Stimulated activated naive B cell treated with anti-CD40 and anti-IgM and Interleukin-4, amounts not matched to agents 10 μg/mL and 1 μg/mL and 100 μg/mL, for 72 hours (primary cell): ENCODE measurements around the gene NYAP1.
"Not testable (repeated sequence)": the region's sequence is repeated elsewhere in the genome, so short reads cannot be mapped to it uniquely, and the experiment has no call there.

Experiments
- ATAC-seq, 2 donors: fragments of 150-1000 bp; cut with Tn5 transposase; replicated peaks; 2 replicates each; pipeline ENCODE4 v1.10.0; 2021; ENCODE audit warnings: moderate library complexity in 1 of 2
- DNase-seq: peaks from one replicate; pipeline ENCODE4 v3.0.0; 2021
- H3K27ac Mint-ChIP-seq: one replicate; pipeline ENCODE4 v1.8.0; 2022; ENCODE audit warnings: mild to moderate bottlenecking, mixed read lengths
- H3K27me3 Mint-ChIP-seq, 2 donors: one replicate each; pipeline ENCODE4 v1.8.0; 2022; ENCODE audit warnings: mixed read lengths in 2 of 2
- H3K36me3 Mint-ChIP-seq, 2 donors: one replicate each; pipeline ENCODE4 v1.8.0; 2022; ENCODE audit warnings: mixed read lengths in 2 of 2, mild to moderate bottlenecking in 1 of 2
- H3K4me1 Mint-ChIP-seq, 2 donors: one replicate each; pipeline ENCODE4 v1.8.0; 2022; ENCODE audit warnings: mixed read lengths in 2 of 2, mild to moderate bottlenecking in 1 of 2
- H3K4me3 Mint-ChIP-seq, 2 donors: one replicate each; pipeline ENCODE4 v1.8.0; 2022; ENCODE audit warnings: mild to moderate bottlenecking in 2 of 2, mixed read lengths in 2 of 2, moderate library complexity in 1 of 2
- H3K9me3 Mint-ChIP-seq, 2 donors: one replicate each; pipeline ENCODE4 v1.8.0; 2022; ENCODE audit warnings: mixed read lengths in 2 of 2, mild to moderate bottlenecking in 1 of 2

Gene NYAP1

DNA sequence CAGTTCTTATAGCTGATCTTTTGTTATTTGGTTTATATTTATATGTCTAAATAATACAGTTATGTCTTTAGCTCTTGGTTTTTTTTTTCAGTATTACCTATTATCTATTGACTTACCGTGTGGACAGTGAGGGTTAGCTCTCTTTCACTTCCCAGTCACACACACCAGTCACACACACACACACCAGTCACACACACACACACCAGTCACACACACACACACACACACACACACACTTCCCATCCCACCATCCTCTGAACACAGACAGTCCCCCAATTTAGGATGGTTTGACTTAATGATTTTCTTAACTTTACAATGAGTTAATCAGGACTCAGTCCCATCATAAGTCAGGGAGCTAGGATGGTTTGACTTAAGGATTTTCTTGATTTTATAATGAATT is 36.4 kb downstream of the NYAP1 start:
- Mint-ChIP-seq H3K4me3 (no peak overlapping the region), H3K27ac (no peak overlapping the region), H3K36me3 (no peaks in the 10 kb centered on the region), H3K4me1 (peaks cover 3 to 7% of the 10 kb centered on the region in 2 donors), H3K27me3 (peaks cover 2 to 5% of the 10 kb centered on the region in 2 donors), H3K9me3 (no peaks in the 10 kb centered on the region)
- no peak for ATAC-seq
- DNase-seq: no peak

DNA sequence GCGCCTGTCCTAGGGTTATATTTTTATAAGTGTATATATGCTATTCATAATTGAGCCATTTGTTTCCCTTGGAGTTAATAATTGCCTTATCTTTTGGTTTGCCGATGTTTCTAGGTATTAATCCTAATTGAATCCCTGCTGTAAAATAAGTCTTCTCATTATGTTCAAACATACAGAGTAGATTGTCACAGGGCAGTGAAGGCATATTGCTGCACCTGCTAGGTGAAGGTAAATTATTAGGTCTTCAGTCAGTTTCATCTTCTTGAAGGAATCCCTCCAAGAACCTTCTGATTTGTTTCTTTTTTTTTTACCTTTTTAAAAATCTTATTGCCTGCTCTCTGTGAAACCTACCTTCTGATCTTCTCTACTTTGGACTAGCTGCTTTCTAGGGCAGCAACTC is 37.3 kb downstream of the NYAP1 start:
- ATAC-seq (no peak), DNase-seq (no peak)
- no peaks in the 10 kb centered on the region for H3K9me3 Mint-ChIP-seq
- H3K27me3 Mint-ChIP-seq: no peaks in the 10 kb centered on the region
- H3K4me1 Mint-ChIP-seq: peaks cover 3 to 8% of the 10 kb centered on the region in 2 donors
- H3K4me3 Mint-ChIP-seq: no peak overlapping the region
- no peak overlapping the region for H3K27ac Mint-ChIP-seq
- H3K36me3 Mint-ChIP-seq: no peaks in the 10 kb centered on the region

DNA sequence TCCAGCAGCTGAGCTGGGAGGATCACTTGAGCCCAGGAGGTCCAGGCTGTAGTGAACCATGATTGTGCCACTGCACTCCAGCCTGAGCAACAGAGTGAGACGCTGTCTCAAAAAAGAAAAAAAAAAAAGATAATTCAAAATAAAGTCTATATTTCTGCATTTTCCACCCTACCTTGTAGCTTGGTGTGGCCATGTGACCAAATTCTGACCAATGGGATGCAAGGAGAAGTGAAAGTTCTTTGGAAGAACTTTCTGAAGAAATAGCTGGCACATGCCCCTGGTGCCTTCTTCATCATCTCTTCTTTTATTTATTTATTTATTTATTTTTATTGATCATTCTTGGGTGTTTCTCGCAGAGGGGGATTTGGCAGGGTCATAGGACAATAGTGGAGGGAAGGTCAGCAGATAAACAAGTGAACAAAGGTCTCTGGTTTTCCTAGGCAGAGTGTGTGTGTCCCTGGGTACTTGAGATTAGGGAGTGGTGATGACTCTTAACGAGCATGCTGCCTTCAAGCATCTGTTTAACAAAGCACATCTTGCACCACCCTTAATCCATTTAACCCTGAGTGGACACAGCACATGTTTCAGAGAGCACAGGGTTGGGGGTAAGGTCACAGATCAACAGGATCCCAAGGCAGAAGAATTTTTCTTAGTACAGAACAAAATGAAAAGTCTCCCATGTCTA is 38.3 kb downstream of the NYAP1 start:
- not testable (repeated sequence) for H3K9me3 Mint-ChIP-seq, H3K27ac Mint-ChIP-seq, H3K27me3 Mint-ChIP-seq, H3K36me3 Mint-ChIP-seq, H3K4me3 Mint-ChIP-seq, DNase-seq
- H3K4me1 Mint-ChIP-seq: peaks cover 3 to 15% of the 10 kb centered on the region in 2 donors
- peak; percentile 91 to 95 for ATAC-seq

DNA sequence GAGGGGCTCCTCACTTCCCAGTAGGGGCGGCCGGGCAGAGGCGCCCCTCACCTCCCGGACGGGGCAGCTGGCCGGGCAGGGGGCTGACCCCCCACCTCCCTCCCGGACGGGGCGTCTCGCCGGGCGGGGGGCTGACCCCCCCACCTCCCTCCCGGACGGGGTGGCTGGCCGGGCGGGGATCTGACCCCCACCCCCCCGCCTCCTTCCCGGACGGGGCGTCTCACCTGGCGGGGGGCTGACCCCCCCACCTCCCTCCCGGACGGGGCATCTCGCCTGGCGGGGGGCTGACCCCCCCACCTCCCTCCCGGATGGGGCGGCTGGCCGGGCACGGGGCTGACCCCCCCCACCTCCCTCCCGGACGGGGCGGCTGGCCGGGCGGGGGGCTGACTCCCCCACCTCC is 39.5 kb downstream of the NYAP1 start:
- DNase-seq, H3K27ac Mint-ChIP-seq, H3K36me3 Mint-ChIP-seq, H3K4me3 Mint-ChIP-seq, H3K9me3 Mint-ChIP-seq, H3K27me3 Mint-ChIP-seq, ATAC-seq: not testable (repeated sequence)
- peaks cover 12 to 23% of the 10 kb centered on the region in 2 donors for H3K4me1 Mint-ChIP-seq

DNA sequence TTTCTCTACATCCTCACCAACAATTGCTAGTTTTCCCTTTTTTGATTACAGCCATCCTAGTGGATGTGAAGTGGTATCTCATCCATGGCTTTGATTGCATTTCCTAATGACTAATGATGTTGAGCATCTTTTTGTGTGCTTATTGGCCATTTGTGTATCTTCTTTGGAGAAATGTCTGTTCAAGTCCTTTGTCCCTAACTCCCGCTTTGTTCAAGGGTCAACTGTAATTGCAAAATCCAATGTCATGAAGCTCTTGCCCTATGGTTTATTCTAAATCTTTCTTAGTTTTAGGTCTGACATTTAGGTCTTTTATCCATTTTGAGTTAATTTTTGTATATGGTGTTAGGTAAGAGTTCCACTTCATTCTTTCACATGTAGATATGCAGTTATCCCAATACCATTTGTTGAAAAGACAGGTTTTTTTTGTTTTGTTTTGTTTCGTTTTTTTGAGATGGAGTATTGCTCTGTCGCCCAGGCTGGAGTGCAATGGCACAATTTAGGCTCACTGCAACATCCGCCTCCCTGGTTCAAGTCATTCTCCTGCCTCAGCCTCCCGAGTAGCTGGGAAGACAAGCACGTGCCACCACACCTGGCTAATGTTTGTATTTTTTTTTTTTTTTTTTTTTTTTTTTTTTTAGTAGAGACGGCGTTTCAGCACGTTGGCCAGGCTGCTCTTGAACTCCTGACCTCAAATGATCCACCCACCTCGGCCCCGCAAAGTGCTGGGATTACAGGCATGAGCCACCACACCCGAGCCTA is 44.6 kb downstream of the NYAP1 start:
- DNase-seq, H3K27me3 Mint-ChIP-seq, H3K27ac Mint-ChIP-seq, ATAC-seq, H3K9me3 Mint-ChIP-seq, H3K36me3 Mint-ChIP-seq: not testable (repeated sequence)
- H3K4me1 Mint-ChIP-seq: peaks cover 12 to 19% of the 10 kb centered on the region in 2 donors
- peak overlapping the region in 1 of 2 donors; percentile 14 for H3K4me3 Mint-ChIP-seq

DNA sequence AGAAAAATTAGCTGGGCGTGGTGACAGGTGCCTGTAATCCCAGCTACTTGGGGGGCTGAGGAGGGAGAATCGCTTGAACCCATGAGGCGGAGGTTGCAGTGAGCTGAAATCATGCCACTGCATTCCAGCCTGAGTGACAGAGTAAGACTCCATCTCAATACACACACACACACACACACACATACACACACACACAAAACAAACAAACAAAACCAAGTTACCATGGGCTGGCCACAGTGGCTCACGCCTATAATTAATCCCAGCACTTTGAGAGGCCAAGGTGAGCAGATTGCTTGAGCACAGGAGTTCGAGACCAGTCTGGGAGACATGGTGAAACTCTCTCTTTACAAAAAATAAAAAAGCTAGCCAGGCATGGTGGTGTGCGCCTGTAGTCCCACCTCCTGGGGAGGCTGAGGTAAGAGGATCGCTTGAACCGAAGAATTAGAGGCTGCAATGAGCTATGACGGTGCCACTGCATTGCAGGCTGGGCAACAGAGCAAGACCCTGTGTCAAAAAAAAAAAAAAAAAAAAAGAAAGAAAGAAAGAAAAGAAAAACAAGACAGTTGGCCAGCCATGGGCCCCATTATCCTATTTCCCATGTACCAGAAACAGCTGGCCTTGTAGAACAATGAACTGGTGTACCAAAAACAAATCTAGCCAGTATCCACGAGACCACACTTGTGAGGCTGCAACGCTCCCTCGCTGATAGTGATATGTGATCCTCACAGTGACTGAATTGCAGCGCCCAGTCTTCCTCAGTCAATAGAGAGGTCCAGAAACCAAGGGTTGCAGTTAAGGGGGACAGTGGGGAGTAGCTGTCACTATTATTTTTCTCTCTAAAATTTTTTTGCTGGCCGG is 48.7 kb downstream of the NYAP1 start:
- no peaks in the 10 kb centered on the region for H3K27me3 Mint-ChIP-seq
- no peaks in the 10 kb centered on the region for H3K9me3 Mint-ChIP-seq
- H3K27ac Mint-ChIP-seq: no peak overlapping the region
- H3K4me1 Mint-ChIP-seq: peaks cover 7 to 8% of the 10 kb centered on the region in 2 donors
- DNase-seq: no peak
- H3K36me3 Mint-ChIP-seq: no peaks in the 10 kb centered on the region
- H3K4me3 Mint-ChIP-seq: no peak overlapping the region
- no peak for ATAC-seq

DNA sequence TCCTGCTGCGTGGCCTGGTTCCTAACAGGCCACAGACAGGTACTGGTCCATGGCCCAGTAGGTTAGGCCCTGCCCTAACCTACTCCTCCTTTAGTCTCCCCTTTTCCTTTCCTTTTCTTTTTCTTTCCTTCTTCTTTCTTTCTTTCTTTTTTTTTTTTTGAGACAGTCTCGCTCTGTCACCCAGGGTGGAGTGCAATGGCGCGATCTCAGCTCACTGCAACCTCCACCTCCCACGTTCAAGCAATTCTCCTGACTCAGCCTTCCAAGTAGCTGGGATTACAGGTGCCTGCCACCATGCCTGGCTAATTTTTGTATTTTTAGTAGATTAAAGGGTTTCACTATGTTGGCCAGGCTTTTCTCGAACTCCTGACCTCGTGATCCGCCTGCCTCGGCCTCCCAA is 52.3 kb downstream of the NYAP1 start:
- H3K4me1 Mint-ChIP-seq: peaks cover 13 to 26% of the 10 kb centered on the region in 2 donors
- not testable (repeated sequence) for H3K27me3 Mint-ChIP-seq, H3K27ac Mint-ChIP-seq, DNase-seq, ATAC-seq, H3K9me3 Mint-ChIP-seq, H3K4me3 Mint-ChIP-seq, H3K36me3 Mint-ChIP-seq

DNA sequence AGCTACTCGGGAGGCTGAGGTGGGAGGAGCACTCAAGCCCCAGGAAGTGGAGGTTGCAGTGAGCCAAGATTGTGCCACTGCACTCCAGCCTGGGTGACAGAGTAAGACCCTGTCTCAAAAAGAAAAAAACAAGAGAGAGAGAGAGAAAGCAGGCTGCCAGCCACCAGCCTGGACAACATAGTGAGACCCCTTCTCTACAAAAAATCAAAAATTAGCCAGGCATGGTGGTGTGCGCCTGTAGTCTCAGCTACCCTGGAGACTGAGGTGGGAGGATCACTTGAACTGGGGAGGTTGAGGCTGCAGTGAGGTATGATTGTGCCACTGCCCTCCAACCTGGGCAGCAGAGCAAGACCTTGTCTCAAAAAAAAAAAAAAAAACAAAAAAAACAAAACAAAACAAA is 53.0 kb downstream of the NYAP1 start:
- peak overlapping the region; percentile 56 for H3K27ac Mint-ChIP-seq
- not testable (repeated sequence) for H3K4me3 Mint-ChIP-seq

DNA sequence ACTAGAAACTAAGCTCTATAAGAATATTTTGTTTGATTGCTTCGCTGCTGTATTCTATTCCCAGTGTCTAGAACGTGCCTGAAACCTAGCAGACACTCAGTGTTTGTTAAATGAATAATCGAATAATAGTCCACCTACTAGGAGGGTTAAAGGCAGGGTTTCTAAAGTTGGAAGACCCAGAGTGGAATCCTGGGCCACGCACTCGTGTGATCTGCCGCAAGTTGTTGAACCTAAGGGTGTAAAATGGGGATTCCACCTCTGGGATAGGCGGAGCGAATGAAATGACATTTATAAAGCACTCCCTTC is 54.6 kb downstream of the NYAP1 start:
- Mint-ChIP-seq H3K27ac (peak overlapping the region; percentile 96), H3K4me1 (peaks cover 28 to 49% of the 10 kb centered on the region in 2 donors), H3K9me3 (no peaks in the 10 kb centered on the region), H3K36me3 (peaks cover 10 to 11% of the 10 kb centered on the region in 2 donors), H3K4me3 (peak overlapping the region; percentile 96 to 99), H3K27me3 (no peaks in the 10 kb centered on the region)
- no peak for ATAC-seq
- no peak for DNase-seq

More for the DNA sequence above, 53.0 kb downstream of the NYAP1 start:
- DNase-seq, H3K27me3 Mint-ChIP-seq, H3K9me3 Mint-ChIP-seq, ATAC-seq: not testable (repeated sequence)
- H3K36me3 Mint-ChIP-seq: peaks cover 10 to 11% of the 10 kb centered on the region in 2 donors
- peaks cover 18 to 33% of the 10 kb centered on the region in 2 donors for H3K4me1 Mint-ChIP-seq

DNA sequence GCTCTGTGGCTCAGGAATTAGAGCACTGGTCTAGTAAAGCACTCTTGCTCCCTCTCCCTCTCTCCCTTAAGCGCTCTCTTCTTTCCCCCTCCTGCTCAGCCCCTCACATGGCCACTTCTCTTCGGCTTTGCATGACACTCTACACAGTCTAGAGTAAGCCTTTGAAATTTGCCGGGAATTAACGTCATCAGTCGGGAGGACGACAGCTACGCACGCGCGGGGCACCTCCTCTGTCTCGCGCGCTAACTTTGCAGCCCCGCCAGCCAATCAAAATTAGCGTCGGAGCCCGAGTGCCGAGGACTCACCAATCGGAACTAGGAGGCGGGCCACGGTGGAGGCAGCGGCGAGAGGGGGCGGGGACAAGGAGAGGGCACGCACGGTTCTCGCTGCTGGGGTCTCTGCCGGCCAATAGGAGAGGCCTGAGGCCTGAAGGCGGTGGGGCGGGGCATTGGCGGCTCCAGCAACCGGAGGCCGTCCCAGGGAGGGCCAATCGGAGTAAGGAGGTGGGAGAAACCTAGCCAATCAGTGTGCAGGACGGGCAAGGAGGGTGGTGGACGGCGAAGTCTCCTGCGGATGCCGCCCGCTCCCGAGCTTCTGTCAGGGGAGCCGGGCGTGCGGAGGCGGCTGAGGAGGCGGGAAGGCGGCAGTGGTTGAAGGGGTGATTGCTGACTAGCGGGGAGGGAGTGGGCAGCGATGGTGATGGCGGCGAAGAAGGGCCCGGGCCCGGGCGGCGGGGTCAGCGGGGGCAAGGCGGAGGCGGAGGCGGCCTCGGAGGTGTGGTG is 55.1 kb downstream of the NYAP1 start, which contains the start of gene AGFG2:
Gene AGFG2 (plus strand): TSS at position 550 of the 782 bp plus-strand sequence. CDS start 144 bp downstream, at position 694.
- Mint-ChIP-seq H3K4me3 (peak within 1 kb of the TSS; percentile 96 to 99), H3K27me3 (no peaks in the 10 kb centered on the region), H3K36me3 (peaks cover 10 to 11% of the 10 kb centered on the region in 2 donors)

DNA sequence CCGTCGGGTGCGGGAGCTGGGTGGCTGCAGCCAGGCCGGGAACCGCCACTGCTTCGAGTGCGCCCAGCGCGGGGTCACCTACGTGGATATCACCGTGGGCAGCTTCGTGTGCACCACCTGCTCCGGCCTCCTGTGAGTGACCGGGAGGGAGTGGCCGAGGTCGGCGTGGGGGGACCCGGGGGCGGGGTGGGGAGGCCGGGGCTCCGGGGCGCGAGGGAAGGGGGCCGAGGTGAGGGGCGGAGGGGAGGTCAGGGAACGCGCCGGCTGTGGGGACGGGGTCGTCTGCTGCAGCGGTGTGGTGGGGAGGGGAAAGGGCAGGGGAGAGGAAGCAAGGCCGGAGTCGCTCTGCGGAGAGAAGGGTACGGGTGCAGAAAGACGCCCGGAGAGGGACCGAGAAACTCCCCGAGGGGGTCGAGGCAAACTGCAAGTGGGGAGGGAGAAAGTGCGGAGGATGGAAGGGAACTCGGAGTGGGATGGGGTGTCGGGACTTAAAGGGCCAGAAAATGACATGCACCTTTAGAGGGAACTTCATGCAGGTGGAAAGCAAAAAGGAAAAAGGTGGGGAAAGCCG is 55.8 kb downstream of the NYAP1 start:
- DNase-seq (no peak), ATAC-seq (no peak)
- H3K4me1 Mint-ChIP-seq: peaks cover 40 to 61% of the 10 kb centered on the region in 2 donors
- peak overlapping the region; percentile 47 for H3K27ac Mint-ChIP-seq
- H3K36me3 Mint-ChIP-seq: peaks cover 14 to 17% of the 10 kb centered on the region in 2 donors
- H3K4me3 Mint-ChIP-seq: peak overlapping the region; percentile 96 to 99
- H3K27me3 Mint-ChIP-seq: no peaks in the 10 kb centered on the region
- no peaks in the 10 kb centered on the region for H3K9me3 Mint-ChIP-seq

More for the DNA sequence above, 55.1 kb downstream of the NYAP1 start, which contains the start of gene AGFG2:
- ATAC-seq (peak; percentile 94 to 96), DNase-seq (peak; percentile 100)
- Mint-ChIP-seq H3K4me1 (peaks cover 33 to 55% of the 10 kb centered on the region in 2 donors), H3K27ac (peak within 1 kb of the TSS; percentile 96), H3K9me3 (no peaks in the 10 kb centered on the region)

DNA sequence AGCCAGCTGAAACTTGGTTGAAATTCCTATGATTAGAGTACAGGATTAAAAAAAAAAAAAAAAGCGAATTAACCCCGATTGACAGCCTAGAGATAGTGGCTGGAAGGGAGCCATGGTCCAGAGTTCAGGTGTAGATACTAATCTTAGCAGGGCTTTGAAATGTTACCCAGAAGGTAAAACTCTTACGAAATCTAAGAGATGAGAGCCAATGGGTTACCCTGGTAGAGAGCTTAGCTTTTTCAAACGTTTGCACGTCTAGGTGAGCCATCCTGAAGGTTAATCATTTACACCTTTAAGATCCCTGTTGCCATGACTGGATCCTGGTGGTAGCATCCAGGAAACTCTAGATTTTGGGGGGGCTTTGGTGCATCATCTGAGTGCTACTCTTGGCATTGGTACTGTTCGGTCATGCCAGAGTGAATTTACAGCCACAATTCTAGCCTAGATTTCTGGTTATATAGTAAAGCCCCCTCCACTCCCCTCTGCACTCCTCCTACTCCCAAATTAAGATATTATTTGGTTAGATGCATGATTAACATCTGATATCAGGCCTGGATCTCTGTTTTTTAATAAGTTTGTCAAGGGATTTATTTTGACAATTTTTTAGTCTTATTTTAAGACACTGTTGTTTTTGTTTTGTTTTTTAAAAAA is 56.5 kb downstream of the NYAP1 start:
- Mint-ChIP-seq H3K27me3 (no peaks in the 10 kb centered on the region), H3K4me1 (peaks cover 45 to 68% of the 10 kb centered on the region in 2 donors), H3K27ac (no peak overlapping the region), H3K36me3 (peaks cover 14 to 17% of the 10 kb centered on the region in 2 donors), H3K9me3 (no peaks in the 10 kb centered on the region), H3K4me3 (peak overlapping the region; percentile 96 to 99)
- no peak for ATAC-seq
- DNase-seq: no peak

DNA sequence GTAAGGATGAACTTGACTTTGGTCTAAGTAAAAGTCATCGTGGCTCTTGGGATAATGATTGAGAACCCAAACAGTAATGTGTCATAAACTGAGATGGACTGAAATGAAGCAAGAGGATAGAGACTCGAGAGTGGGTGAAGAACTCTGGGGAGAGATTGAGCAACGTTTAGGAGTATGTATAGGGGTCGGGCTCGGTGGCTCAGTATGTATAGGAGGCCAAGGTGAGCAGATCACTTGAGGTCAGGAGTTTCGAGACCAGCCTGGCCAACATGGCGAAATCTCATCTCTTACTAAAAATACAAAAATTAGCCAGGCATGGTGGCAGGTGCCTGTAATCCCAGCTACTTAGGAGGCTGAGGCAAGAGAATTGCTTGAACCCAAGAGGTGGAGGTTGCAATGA is 57.6 kb downstream of the NYAP1 start:
- not testable (repeated sequence) for ATAC-seq, DNase-seq, H3K27me3 Mint-ChIP-seq, H3K27ac Mint-ChIP-seq, H3K9me3 Mint-ChIP-seq
- H3K4me3 Mint-ChIP-seq: peak overlapping the region; percentile 37 to 73
- peaks cover 52 to 79% of the 10 kb centered on the region in 2 donors for H3K4me1 Mint-ChIP-seq
- peaks cover 14 to 17% of the 10 kb centered on the region in 2 donors for H3K36me3 Mint-ChIP-seq
